HG03095 (cell line): ENCODE measurements around the gene CYP4F22.
"Not testable (repeated sequence)": the region's sequence is repeated elsewhere in the genome, so short reads cannot be mapped to it uniquely, and the experiment has no call there.

Experiments
- ATAC-seq: cut with Tn5 transposase; IDR thresholded peaks from one replicate; pipeline ENCODE4 v1.9.1; 2021; ENCODE audit warnings: moderate library complexity; ENCODE audit not compliant: unreplicated experiment

CYP4F22 gene

GRCh38 chr19:15564534-15565168, 56.3 kb downstream of the CYP4F22 start:
- no peak for ATAC-seq

GRCh38 chr19:15570420-15570819, 62.1 kb downstream of the CYP4F22 start:
- no peak for ATAC-seq

GRCh38 chr19:15575406-15575805, 67.1 kb downstream of the CYP4F22 start:
- no peak for ATAC-seq

GRCh38 chr19:15576526-15577156, 68.3 kb downstream of the CYP4F22 start:
- ATAC-seq, result no peak

- no peak for ATAC-seq
These were observed 69.0 kb downstream of the CYP4F22 start for GRCh38 chr19:15577184-15577771.

GRCh38 chr19:15583346-15583745, 75.0 kb downstream of the CYP4F22 start:
- no peak for ATAC-seq

GRCh38 chr19:15584095-15584494, 75.8 kb downstream of the CYP4F22 start:
- ATAC-seq, result no peak

GRCh38 chr19:15584541-15585115, 76.3 kb downstream of the CYP4F22 start:
- no peak for ATAC-seq

GRCh38 chr19:15587663-15588062, 79.3 kb downstream of the CYP4F22 start:
- ATAC-seq, result no peak

- ATAC-seq, result no peak
These were observed 79.9 kb downstream of the CYP4F22 start for GRCh38 chr19:15588265-15588664.

GRCh38 chr19:15589760-15590451, 81.6 kb downstream of the CYP4F22 start:
- no peak for ATAC-seq

GRCh38 chr19:15591796-15592195, 83.5 kb downstream of the CYP4F22 start:
- ATAC-seq, result no peak

GRCh38 chr19:15592506-15592905, 84.2 kb downstream of the CYP4F22 start:
- not testable (repeated sequence) for ATAC-seq

GRCh38 chr19:15593766-15594165, 85.4 kb downstream of the CYP4F22 start:
- not testable (repeated sequence) for ATAC-seq

GRCh38 chr19:15595069-15595468, 86.7 kb downstream of the CYP4F22 start:
- ATAC-seq, result no peak
